Smooth muscle cell of the coronary artery (primary cell): Measurements from ENCODE around the gene CYSTM1. TPM values are rescaled to one million over a fixed set of nuclear protein-coding genes. Genes with fewer than 3 reads are reported as not detected.

ENCODE experiments used
- total RNA-seq: library from RNA; depleted of rRNA; stranded (reverse); fragments of >200 nt; gene quantifications from 2 replicates; pipeline ENCODE4 v1.2.3, GENCODE V29; 2014; ENCODE audit warnings: low replicate concordance

The CYSTM1 gene, protein sequence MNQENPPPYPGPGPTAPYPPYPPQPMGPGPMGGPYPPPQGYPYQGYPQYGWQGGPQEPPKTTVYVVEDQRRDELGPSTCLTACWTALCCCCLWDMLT
- 17.2 and 21.9 TPM in 2 replicates for total RNA-seq

DNA sequence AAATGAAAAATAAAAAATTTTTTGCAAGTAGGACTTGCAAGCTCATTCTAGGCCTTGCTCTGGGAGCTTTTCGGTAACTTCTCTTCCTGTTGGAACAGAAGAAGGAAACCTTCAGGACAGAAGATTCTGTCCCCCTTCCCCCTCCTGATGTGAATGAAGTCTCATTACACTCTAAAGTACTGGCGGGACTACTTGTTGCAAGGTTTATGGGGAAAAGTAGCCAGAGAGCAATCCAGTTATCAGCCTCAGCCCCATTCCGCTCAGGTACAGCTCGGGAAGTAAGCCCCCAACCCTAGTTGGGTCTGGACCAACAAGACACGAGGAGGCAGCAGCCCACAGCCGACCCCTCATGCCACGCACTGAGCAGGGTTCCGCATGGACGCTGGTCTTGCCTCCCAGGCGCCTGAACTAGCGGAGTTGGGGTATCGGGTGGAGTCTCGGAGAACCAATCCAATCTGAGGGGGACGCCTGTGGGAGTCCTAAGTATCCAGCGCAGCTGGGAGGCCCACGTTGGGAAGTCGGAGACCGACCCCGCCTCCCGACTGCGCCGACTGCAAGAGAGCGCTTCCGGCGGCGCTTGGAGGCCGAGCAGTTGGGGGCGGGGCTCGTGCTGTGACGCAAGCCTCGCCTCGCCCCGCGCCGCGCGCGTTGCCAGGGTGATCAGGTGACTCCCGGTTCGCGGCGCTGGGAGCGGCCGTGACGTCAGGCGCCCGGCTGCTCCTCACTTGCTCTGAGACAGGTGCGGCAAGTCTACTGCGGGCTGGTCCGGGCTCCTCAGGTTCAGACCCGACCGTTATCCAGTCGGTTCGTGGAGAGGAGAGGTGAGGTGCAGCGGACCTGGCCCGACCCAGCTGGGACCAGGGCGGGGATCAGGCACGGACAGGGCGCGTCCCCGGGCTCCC is at the start of gene CYSTM1:
CYSTM1 (plus strand) TSS at position 724 of the 902 bp plus-strand sequence. CDS start 19,278 bp downstream, outside the sequence.

DNA sequence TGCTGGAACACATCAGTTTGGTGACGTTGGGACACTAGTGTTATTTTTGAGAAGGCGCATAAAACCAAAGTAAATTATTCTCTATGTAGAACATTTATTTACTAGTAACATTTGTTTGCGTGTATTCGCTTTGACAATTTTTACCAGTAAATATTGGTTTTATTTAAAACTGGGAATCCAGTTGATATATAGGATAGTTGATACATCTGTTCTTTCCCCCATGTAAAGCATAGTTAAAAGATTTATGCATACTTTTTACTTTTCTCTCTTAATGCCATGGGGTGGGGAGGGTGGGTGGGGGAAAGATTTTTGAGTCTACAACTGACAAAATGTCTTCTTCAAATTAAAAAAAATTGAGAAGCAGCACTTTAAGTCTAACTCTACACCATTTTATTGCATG is 49.4 kb upstream of the CYSTM1 start, which contains the start of gene IGIP:
IGIP (plus strand) TSS at position 301 of the 400 bp plus-strand sequence. CDS start 2,540 bp downstream, outside the sequence.

Other genes with a start within 250 kb of the CYSTM1 start
- gene NRG2, start 131.9 kb upstream of the CYSTM1 start, total RNA-seq: 0.15 and 1.6 TPM in 2 replicates
- 21.7 and 45.7 TPM in 2 replicates for gene PURA, start 61.1 kb upstream of the CYSTM1 start, total RNA-seq
- gene IGIP, start 49.3 kb upstream of the CYSTM1 start, total RNA-seq: 9.3 and 9.5 TPM in 2 replicates
- gene PFDN1, start 127.9 kb downstream of the CYSTM1 start, total RNA-seq: 21.6 and 48.4 TPM in 2 replicates
- gene HBEGF, start 171.4 kb downstream of the CYSTM1 start, total RNA-seq: 1.3 and 12.0 TPM in 2 replicates
- not detected in 2 replicates for gene SLC4A9, start 185.0 kb downstream of the CYSTM1 start, total RNA-seq
- 46.5 and 61.1 TPM in 2 replicates for gene ANKHD1, start 226.6 kb downstream of the CYSTM1 start, total RNA-seq